ENCODE measurements around the gene EXOC6B.

EXOC6B gene

DNA sequence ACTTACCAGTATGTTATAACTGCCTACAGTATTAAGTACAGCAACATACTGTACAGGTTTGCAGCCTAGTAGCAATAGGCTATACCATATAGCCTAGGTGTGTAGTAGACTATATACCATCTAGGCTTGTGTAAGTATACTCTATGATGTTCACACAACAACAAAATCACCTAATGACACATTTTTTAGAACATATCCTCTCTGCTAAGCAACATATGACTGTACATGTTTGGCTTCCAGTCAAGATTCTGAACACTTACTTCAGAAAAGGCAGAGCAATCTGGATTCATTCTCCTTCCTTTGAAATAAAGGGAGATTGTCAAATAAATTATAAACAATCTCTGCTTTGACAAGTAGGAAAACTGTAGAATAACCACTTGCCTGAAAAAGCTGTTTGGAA is 81.8 kb downstream of the EXOC6B start:
- TF ChIP-seq, protein P1, sequence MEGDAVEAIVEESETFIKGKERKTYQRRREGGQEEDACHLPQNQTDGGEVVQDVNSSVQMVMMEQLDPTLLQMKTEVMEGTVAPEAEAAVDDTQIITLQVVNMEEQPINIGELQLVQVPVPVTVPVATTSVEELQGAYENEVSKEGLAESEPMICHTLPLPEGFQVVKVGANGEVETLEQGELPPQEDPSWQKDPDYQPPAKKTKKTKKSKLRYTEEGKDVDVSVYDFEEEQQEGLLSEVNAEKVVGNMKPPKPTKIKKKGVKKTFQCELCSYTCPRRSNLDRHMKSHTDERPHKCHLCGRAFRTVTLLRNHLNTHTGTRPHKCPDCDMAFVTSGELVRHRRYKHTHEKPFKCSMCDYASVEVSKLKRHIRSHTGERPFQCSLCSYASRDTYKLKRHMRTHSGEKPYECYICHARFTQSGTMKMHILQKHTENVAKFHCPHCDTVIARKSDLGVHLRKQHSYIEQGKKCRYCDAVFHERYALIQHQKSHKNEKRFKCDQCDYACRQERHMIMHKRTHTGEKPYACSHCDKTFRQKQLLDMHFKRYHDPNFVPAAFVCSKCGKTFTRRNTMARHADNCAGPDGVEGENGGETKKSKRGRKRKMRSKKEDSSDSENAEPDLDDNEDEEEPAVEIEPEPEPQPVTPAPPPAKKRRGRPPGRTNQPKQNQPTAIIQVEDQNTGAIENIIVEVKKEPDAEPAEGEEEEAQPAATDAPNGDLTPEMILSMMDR (conservative IDR thresholded peaks at IDR 0.05; ENCODE audit: low read length): no peak
- H3K4me3 ChIP-seq (ENCODE audit: low read length): no peak overlapping the region
- peak; percentile 57 for DNase-seq (ENCODE audit: low read depth)

DNA sequence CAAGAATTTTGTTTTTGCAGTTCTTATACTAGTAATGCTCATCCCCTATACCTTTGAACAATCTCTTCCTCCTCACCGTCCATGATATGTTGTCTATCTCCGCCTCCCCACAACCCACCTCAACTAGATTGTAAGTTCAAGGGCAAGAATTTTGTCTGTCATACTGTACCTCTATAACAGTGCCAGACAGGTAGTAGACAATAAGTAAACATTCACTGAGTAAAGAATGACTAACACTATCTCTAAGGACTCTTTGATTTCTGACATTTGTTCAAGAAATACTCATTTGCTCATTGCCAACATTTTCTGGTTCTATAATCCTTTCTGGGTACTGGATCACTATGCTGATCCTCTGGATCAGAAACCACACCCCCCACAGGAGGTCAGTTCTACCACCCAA is 82.4 kb downstream of the EXOC6B start:
- TF ChIP-seq, protein P1 (conservative IDR thresholded peaks at IDR 0.05; ENCODE audit: low read length): no peak
- no peak for DNase-seq (ENCODE audit: low read depth)

DNA sequence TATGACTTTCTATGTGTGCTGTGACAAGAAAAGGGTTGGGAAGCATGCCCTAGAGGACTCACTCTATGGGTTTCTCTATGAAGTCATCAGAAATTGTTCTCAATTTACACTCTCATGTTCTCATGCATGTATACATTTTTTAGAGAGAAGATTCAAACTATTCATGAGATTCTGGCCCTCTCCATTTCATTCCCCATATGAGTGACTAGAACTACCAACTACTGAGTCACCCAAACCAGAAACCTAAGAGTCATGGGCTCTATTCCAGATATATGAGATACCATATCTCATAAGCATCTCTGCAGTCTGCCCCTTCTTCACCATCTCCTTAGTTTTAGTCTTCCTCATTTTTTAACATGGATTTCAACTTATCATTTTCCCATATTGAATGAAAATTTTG is 87.7 kb downstream of the EXOC6B start:
- no peak for DNase-seq (ENCODE audit: low read depth)
- H3K4me3 ChIP-seq (ENCODE audit: low read length): no peak overlapping the region
- TF ChIP-seq, protein P1 (conservative IDR thresholded peaks at IDR 0.05; ENCODE audit: low read length): no peak

More for the DNA sequence above, 82.4 kb downstream of the EXOC6B start:
- no peak overlapping the region for H3K4me3 ChIP-seq (ENCODE audit: low read length)

DNA sequence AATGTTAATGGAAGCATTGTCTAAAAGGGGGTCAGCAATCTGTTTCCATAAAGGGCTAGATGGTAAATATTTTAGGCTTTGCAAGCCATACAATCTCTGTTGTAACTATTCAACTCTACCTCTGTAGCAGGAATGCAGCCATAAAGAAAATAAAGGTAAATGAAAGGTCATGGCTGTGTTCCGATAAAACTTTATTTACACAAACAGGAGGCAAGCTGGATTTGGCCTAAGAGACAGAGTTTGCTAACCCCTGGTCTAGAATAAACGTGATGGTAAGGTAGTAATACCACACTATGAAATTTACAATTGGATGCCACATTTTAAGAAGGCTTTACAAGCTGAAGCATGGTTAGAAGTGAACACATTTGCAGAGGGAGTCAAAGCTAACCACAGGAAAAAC is 91.4 kb downstream of the EXOC6B start:
- TF ChIP-seq, protein P1 (conservative IDR thresholded peaks at IDR 0.05; ENCODE audit: low read length): no peak
- no peak overlapping the region for H3K4me3 ChIP-seq (ENCODE audit: low read length)
- DNase-seq (ENCODE audit: low read depth): no peak

DNA sequence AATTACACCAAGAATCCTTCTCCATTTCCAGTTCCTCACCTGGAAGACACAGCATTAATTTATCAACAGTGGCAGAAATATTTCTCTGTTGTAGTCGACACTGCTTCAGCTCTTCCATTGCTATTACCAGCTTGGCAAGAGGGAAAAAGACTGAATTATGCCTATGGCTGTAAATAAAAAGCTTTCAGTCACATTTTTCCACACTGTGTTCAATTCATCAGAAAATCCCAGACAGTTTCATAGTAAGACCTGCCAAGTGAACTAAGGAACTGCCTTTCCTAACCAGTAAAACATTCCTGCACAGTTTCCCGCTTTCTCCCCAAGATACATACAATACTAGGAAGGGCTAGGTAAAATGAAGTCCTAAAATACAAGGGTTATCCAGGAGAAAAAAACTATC is 94.7 kb downstream of the EXOC6B start:
- TF ChIP-seq, protein P1 (conservative IDR thresholded peaks at IDR 0.05; ENCODE audit: low read length): no peak
- H3K4me3 ChIP-seq (ENCODE audit: low read length): no peak overlapping the region
- DNase-seq (ENCODE audit: low read depth): no peak

DNA sequence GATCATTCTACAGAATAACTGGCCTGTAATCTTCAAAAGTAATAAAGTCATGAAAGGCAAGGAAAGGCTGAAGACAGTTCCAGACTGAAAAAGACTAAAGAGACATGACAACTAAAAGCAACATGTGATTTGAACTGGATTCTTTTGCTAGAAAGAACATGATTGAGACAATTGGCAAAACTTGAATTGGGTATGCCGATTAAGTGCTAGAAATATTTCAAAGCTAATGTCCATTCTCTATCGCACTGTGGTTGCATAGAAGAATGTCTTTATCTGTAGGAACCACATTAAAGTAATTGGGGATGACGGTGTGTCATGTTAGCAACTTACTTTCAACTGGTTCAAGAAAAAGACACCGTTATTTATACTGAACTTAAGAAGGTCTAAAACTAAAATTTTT is 98.5 kb downstream of the EXOC6B start:
- H3K4me3 ChIP-seq (ENCODE audit: low read length): no peak overlapping the region
- no peak for DNase-seq (ENCODE audit: low read depth)
- TF ChIP-seq, protein P1 (conservative IDR thresholded peaks at IDR 0.05; ENCODE audit: low read length): no peak

DNA sequence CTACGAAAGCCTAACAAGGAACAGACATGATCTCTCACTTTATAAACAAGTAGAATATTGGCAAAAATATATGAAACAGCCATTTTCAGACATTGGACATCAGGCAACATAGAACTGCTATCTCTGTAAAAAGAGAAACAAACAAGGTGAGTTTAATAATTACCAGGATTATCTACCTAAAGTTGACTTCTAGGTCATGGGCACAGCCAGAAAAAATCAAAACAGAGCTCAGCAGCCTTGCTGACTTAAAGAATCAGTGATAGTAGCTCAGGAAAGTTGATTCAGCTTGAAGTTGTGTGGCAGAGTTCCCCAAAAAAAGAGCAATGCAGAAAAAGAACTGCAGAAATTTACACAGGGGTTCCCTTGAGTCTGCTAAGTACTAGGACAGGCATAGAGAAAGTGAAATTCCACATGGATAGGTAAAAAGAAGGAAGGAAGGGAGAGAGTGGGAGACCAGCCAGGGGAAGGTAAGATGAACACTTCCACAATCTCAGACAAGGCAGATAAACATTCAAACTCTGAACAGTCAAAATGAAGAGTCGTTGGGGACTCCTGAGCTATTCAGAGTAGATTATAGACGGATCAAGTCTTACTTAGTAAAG is 102.0 kb downstream of the EXOC6B start:
- H3K4me3 ChIP-seq (ENCODE audit: low read length): no peak overlapping the region
- no peak for DNase-seq (ENCODE audit: low read depth)
- TF ChIP-seq, protein P1 (conservative IDR thresholded peaks at IDR 0.05; ENCODE audit: low read length): no peak

Data from AG10803 (cell line).